Gastroesophageal sphincter (tissue), 3 donors: Measurements from ENCODE around the gene OPTC.

Experiments
- CTCF ChIP-seq, 4 experiments: fragments of 200-600 bp in 2 of 4; fragments of 450-650 bp in 2 of 4; sonication (generic) in 1 of 4; IDR thresholded peaks; one replicate each; pipeline ENCODE4 v1.5.1; 2017 to 2019; ENCODE audit warnings: antibody characterized with exemption in 4 of 4, mild to moderate bottlenecking in 2 of 4, moderate library complexity in 2 of 4
- EP300 ChIP-seq: sonication (generic); formaldehyde crosslinking; IDR thresholded peaks from one replicate; pipeline ENCODE4 v1.6.1; 2017; ENCODE audit warnings: antibody characterized with exemption, mild to moderate bottlenecking

DNA sequence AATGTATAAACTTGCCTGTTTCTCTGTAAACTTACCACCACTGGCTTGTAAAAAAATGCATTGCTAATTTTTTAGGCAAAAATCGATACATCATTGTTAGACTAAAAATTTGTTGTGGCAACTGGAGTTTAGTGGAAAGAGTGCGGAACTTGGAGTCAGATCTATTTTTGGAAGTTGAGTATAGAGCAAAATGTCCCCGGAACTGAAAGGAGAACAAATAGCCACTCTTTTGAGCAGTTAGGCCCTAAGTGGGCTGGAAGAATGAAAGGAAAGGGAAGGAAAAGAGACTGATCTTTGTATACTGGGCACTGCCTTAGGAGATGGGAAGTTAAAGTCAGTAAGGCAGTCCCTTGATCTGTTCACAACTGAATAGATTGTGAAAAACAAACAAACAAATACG, 30.2 kb downstream of the OPTC start:
- TF ChIP-seq CTCF (IDR thresholded peaks at IDR 0.05) (no peak), EP300 (no peak)
